ENCODE measurements around the gene GRID1.

GRID1 gene

GRCh38 chr10:86368987-86369386 is 2.4 kb upstream of the GRID1 start:
- DNase-seq (ENCODE audit: low spot score) = no peak

- no peak for DNase-seq (ENCODE audit: low spot score)
Observed at GRCh38 chr10:86368046-86368445, 1.5 kb upstream of the GRID1 start.

GRCh38 chr10:86367152-86367951 is 757 bp upstream of the GRID1 start:
- no peak for DNase-seq (ENCODE audit: low spot score)

GRCh38 chr10:86366902-86367151 is 232 bp upstream of the GRID1 start:
- no peak for DNase-seq (ENCODE audit: low spot score)

GRCh38 chr10:86365346-86366032 is 1.1 kb downstream of the GRID1 start:
- no peak for DNase-seq (ENCODE audit: low spot score)

- no peak for DNase-seq (ENCODE audit: low spot score)
Observed at GRCh38 chr10:86364491-86365345, 1.9 kb downstream of the GRID1 start.

GRCh38 chr10:86363833-86364490 is 2.6 kb downstream of the GRID1 start:
- DNase-seq (ENCODE audit: low spot score) = no peak

GRCh38 chr10:86363184-86363832 is 3.3 kb downstream of the GRID1 start:
- peak; percentile 67 for DNase-seq (ENCODE audit: low spot score)

- DNase-seq (ENCODE audit: low spot score) = no peak
Observed at GRCh38 chr10:86362586-86363183, 3.9 kb downstream of the GRID1 start.

GRCh38 chr10:86362129-86362527 is 4.5 kb downstream of the GRID1 start:
- no peak for DNase-seq (ENCODE audit: low spot score)

GRCh38 chr10:86361156-86362128 is 5.2 kb downstream of the GRID1 start:
- DNase-seq (ENCODE audit: low spot score) = no peak

- DNase-seq (ENCODE audit: low spot score) = no peak
Observed at GRCh38 chr10:86360657-86361056, 5.9 kb downstream of the GRID1 start.

- DNase-seq (ENCODE audit: low spot score) = no peak
Observed at GRCh38 chr10:86359954-86360353, 6.6 kb downstream of the GRID1 start.

GRCh38 chr10:86359111-86359510 is 7.5 kb downstream of the GRID1 start:
- no peak for DNase-seq (ENCODE audit: low spot score)

GRCh38 chr10:86357676-86358075 is 8.9 kb downstream of the GRID1 start:
- DNase-seq (ENCODE audit: low spot score) = no peak

GRCh38 chr10:86357041-86357440 is 9.6 kb downstream of the GRID1 start:
- DNase-seq (ENCODE audit: low spot score) = no peak

- no peak for DNase-seq (ENCODE audit: low spot score)
Observed at GRCh38 chr10:86356296-86356695, 10.3 kb downstream of the GRID1 start.

- no peak for DNase-seq (ENCODE audit: low spot score)
Observed at GRCh38 chr10:86355571-86356038, 11.0 kb downstream of the GRID1 start.

GRCh38 chr10:86354761-86355540 is 11.6 kb downstream of the GRID1 start:
- DNase-seq (ENCODE audit: low spot score) = no peak

Measured in HuH-7.5 (cell line).